ENCODE data around the gene CTCFL. TPM values are rescaled to one million over a fixed set of nuclear protein-coding genes. Genes with fewer than 3 reads are reported as not detected.

CTCFL gene
- total RNA-seq, 1 experiment from 2014 or later, result not detected

DNA sequence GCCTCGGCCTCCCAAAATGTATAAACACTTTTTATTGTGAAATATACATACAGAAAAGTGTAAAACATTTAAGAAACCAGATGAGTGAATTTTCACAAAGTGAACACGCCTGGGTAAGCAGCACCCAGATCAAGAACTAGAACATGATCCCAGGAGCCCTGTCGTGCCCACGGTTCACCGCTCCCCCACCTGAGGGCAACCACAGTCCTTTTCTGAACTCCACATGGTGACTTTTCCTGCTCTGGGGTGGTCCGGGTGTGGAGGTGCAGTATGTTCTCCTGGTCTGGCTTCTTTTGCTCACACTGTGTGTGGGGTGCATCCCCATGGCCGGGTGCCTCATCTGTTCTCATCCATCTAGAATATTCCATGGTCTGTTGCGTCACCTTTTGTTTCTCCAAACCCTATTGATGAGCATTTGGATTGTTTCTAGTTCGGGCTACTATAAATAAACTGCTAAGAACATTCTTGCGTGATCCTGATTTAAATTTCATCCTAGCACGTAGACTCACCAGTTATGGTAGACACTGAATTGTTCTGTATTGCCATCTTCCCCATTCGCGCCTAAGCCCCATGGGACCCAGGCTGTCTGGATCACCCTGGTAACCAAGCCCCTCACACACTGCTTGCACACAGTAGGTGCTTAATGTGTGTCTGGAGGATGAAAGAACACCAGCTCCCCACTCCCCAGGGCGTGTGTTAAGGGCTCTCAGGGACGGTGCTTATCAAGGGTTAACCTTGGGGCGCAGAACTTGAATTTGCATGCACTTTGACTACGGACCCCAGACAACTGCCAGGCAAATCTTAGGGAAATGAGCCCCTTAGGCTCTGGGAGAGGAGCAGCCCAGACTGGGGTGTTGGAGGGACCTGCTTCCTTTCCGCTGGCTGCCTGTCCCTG is 56.2 kb downstream of the CTCFL start:
- H3K4me1 Mint-ChIP-seq (ENCODE audit: low read depth, unreplicated experiment), result no peaks in the 10 kb centered on the region
- CTCF ChIA-PET, result interaction anchor here (1.2 kb wide), 1 partner anchor 33 kb away, joined by 3 read pairs; no protein-coding TSS in a partner anchor
- H3K27me3 Mint-ChIP-seq (ENCODE audit: unreplicated experiment), result peaks cover 100% of the 10 kb centered on the region
- no peak overlapping the region for H3K27ac Mint-ChIP-seq (ENCODE audit: unreplicated experiment)
- DNase-seq, result no peak
- no TSS peak for BruUV-seq (replicated peaks)
- H3K4me3 Mint-ChIP-seq (ENCODE audit: low read depth, unreplicated experiment), result no peak overlapping the region
- no peaks in the 10 kb centered on the region for H3K36me3 Mint-ChIP-seq (ENCODE audit: insufficient read depth, unreplicated experiment)
- intact Hi-C loops (cut with micrococcal nuclease; ENCODE audit: unreplicated experiment), result no loop called here
- no peaks in the 10 kb centered on the region for H3K9me3 Mint-ChIP-seq (ENCODE audit: low read depth, unreplicated experiment)
- TF ChIP-seq, protein P1, sequence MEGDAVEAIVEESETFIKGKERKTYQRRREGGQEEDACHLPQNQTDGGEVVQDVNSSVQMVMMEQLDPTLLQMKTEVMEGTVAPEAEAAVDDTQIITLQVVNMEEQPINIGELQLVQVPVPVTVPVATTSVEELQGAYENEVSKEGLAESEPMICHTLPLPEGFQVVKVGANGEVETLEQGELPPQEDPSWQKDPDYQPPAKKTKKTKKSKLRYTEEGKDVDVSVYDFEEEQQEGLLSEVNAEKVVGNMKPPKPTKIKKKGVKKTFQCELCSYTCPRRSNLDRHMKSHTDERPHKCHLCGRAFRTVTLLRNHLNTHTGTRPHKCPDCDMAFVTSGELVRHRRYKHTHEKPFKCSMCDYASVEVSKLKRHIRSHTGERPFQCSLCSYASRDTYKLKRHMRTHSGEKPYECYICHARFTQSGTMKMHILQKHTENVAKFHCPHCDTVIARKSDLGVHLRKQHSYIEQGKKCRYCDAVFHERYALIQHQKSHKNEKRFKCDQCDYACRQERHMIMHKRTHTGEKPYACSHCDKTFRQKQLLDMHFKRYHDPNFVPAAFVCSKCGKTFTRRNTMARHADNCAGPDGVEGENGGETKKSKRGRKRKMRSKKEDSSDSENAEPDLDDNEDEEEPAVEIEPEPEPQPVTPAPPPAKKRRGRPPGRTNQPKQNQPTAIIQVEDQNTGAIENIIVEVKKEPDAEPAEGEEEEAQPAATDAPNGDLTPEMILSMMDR (IDR thresholded peaks at IDR 0.05; ENCODE audit: unreplicated experiment), result no peak

- Mint-ChIP-seq H3K4me1 (ENCODE audit: low read depth, unreplicated experiment) (no peaks in the 10 kb centered on the region), H3K4me3 (ENCODE audit: low read depth, unreplicated experiment) (no peak overlapping the region), H3K27me3 (ENCODE audit: unreplicated experiment) (peaks cover 100% of the 10 kb centered on the region), H3K9me3 (ENCODE audit: low read depth, unreplicated experiment) (no peaks in the 10 kb centered on the region), H3K36me3 (ENCODE audit: insufficient read depth, unreplicated experiment) (no peaks in the 10 kb centered on the region), H3K27ac (ENCODE audit: unreplicated experiment) (no peak overlapping the region)
- intact Hi-C loops (cut with micrococcal nuclease; ENCODE audit: unreplicated experiment), result no loop called here
- BruUV-seq (replicated peaks), result no TSS peak
- TF ChIP-seq, protein P1 (IDR thresholded peaks at IDR 0.05; ENCODE audit: unreplicated experiment), result no peak
- CTCF ChIA-PET, result no interaction called here
- DNase-seq, result no peak
Observed at GRCh38 chr20:57467742-57468141, 57.2 kb downstream of the CTCFL start.

DNA sequence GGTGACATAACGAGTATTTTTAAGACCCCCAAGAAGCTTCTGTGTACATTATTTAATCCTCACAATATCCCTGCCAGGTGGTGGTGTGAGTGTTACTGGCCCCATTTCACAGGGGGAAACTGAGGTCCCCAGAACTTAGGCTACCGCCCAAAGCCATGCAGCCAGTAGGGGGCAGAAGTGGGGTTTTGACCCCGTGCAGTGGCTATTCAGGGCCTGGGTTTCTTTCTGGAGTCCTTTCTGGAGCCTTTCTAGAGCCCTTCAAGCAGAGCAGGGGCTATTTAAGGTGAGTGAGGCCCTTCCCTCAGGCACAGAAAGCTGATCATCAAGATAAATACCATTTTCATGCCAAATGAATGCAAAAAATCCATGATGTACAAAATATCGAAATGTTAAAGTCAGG is 59.0 kb downstream of the CTCFL start:
- DNase-seq, result no peak
- Mint-ChIP-seq H3K27me3 (ENCODE audit: unreplicated experiment) (peaks cover 100% of the 10 kb centered on the region), H3K27ac (ENCODE audit: unreplicated experiment) (no peak overlapping the region), H3K4me3 (ENCODE audit: low read depth, unreplicated experiment) (no peak overlapping the region), H3K36me3 (ENCODE audit: insufficient read depth, unreplicated experiment) (no peaks in the 10 kb centered on the region), H3K4me1 (ENCODE audit: low read depth, unreplicated experiment) (no peaks in the 10 kb centered on the region), H3K9me3 (ENCODE audit: low read depth, unreplicated experiment) (no peaks in the 10 kb centered on the region)
- no TSS peak for BruUV-seq (replicated peaks)
- TF ChIP-seq, protein P1 (IDR thresholded peaks at IDR 0.05; ENCODE audit: unreplicated experiment), result peak; percentile 55
- intact Hi-C loops (cut with micrococcal nuclease; ENCODE audit: unreplicated experiment), result no loop called here
- CTCF ChIA-PET, result no interaction called here

- TF ChIP-seq, protein P1 (IDR thresholded peaks at IDR 0.05; ENCODE audit: unreplicated experiment), result no peak
- H3K4me1 Mint-ChIP-seq (ENCODE audit: low read depth, unreplicated experiment), result no peaks in the 10 kb centered on the region
- CTCF ChIA-PET, result interaction anchor here (0.9 to 1.3 kb wide), 2 partner anchors 9 to 30 kb away, joined by 3 to 6 read pairs; no protein-coding TSS in a partner anchor
- peaks cover 100% of the 10 kb centered on the region for H3K27me3 Mint-ChIP-seq (ENCODE audit: unreplicated experiment)
- no peaks in the 10 kb centered on the region for H3K36me3 Mint-ChIP-seq (ENCODE audit: insufficient read depth, unreplicated experiment)
- H3K4me3 Mint-ChIP-seq (ENCODE audit: low read depth, unreplicated experiment), result no peak overlapping the region
- no peak for DNase-seq
- BruUV-seq (replicated peaks), result no TSS peak
- no peaks in the 10 kb centered on the region for H3K9me3 Mint-ChIP-seq (ENCODE audit: low read depth, unreplicated experiment)
- no peak overlapping the region for H3K27ac Mint-ChIP-seq (ENCODE audit: unreplicated experiment)
- intact Hi-C loops (cut with micrococcal nuclease; ENCODE audit: unreplicated experiment), result no loop called here
Observed at GRCh38 chr20:57465486-57465885, 59.5 kb downstream of the CTCFL start.

Measured in Calu3 (cell line).